GM23248 (cell line): ENCODE data around the gene RAD51B. TPM values are rescaled to one million over a fixed set of nuclear protein-coding genes. Genes with fewer than 3 reads are reported as not detected.
"Not testable (repeated sequence)": the region's sequence is repeated elsewhere in the genome, so short reads cannot be mapped to it uniquely, and the experiment has no call there.

Source experiments
- DNase-seq: peaks from one replicate; pipeline ENCODE4 v3.0.0-alpha.2; 2015
- H2AFZ ChIP-seq: fragments of 200-600 bp; sonication (generic); 2 replicates; pipeline ENCODE4 v1.6.1; 2016; ENCODE audit warnings: antibody characterized with exemption
- H3F3A ChIP-seq: fragments of 200-600 bp; sonication (generic); 2 replicates; pipeline ENCODE4 v1.6.1; 2016; ENCODE audit warnings: mild to moderate bottlenecking, antibody characterized with exemption, mixed run types; ENCODE audit not compliant: insufficient read depth
- H3K27ac ChIP-seq: fragments of 200-600 bp; sonication (generic); 2 replicates; pipeline ENCODE4 v1.5.1; 2016; ENCODE audit warnings: mild to moderate bottlenecking
- H3K27me3 ChIP-seq: fragments of 200-600 bp; sonication (generic); replicated peaks from 2 replicates; pipeline ENCODE4 v1.6.1; 2016; ENCODE audit warnings: mild to moderate bottlenecking; ENCODE audit not compliant: insufficient read depth
- H3K36me3 ChIP-seq: fragments of 200-600 bp; sonication (generic); 2 replicates; pipeline ENCODE4 v1.6.1; 2016; ENCODE audit warnings: low read depth, mild to moderate bottlenecking
- H3K4me1 ChIP-seq: fragments of 200-600 bp; sonication (generic); 2 replicates; pipeline ENCODE4 v1.6.1; 2016; ENCODE audit warnings: mild to moderate bottlenecking; ENCODE audit not compliant: insufficient read depth
- H3K4me2 ChIP-seq: fragments of 200-600 bp; sonication (generic); one replicate; pipeline ENCODE4 v1.6.1; 2016; ENCODE audit warnings: mild to moderate bottlenecking; ENCODE audit not compliant: unreplicated experiment
- H3K4me3 ChIP-seq: fragments of 200-600 bp; sonication (generic); 2 replicates; pipeline ENCODE4 v1.5.1; 2016; ENCODE audit warnings: mild to moderate bottlenecking
- H3K79me2 ChIP-seq: fragments of 200-600 bp; sonication (generic); 2 replicates; pipeline ENCODE4 v1.6.1; 2016; ENCODE audit warnings: mild to moderate bottlenecking; ENCODE audit not compliant: insufficient read depth
- H3K9ac ChIP-seq: fragments of 200-600 bp; sonication (generic); 2 replicates; pipeline ENCODE4 v1.6.1; 2016; ENCODE audit warnings: mild to moderate bottlenecking
- H3K9me2 ChIP-seq: fragments of 200-600 bp; sonication (generic); 2 replicates; pipeline ENCODE4 v1.6.1; 2016; ENCODE audit warnings: mixed run types, mild to moderate bottlenecking, moderate library complexity; ENCODE audit not compliant: insufficient read depth
- H3K9me3 ChIP-seq: fragments of 200-600 bp; sonication (generic); one replicate; pipeline ENCODE4 v1.6.1; 2017; ENCODE audit warnings: low read depth
- H4K20me1 ChIP-seq: fragments of 200-600 bp; sonication (generic); 2 replicates; pipeline ENCODE4 v1.6.0; 2016; ENCODE audit not compliant: insufficient read depth
- EZH2 ChIP-seq: fragments of 200-600 bp; sonication (generic); IDR thresholded peaks from 2 replicates; pipeline ENCODE4 v1.6.1; 2018; ENCODE audit warnings: antibody characterized with exemption, mild to moderate bottlenecking; ENCODE audit not compliant: insufficient read depth, poor library complexity, severe bottlenecking
- EZH2phosphoT487 ChIP-seq: fragments of 200-600 bp; sonication (generic); IDR thresholded peaks from 2 replicates; pipeline ENCODE4 v1.6.1; 2018; ENCODE audit warnings: antibody characterized with exemption, moderate library complexity, mild to moderate bottlenecking, low read depth; ENCODE audit not compliant: insufficient read depth
- WGBS, 2 experiments: methylation state at CpG; one replicate each; pipeline ENCODE4 v1.1.6; 2015 to 2017; ENCODE audit warnings: low lambda C conversion rate in 2 of 2, low coverage in 1 of 2; ENCODE audit errors: missing lambda C conversion rate in 2 of 2; 5-methylcytosine and 5-hydroxymethylcytosine counted together
- in situ Hi-C: fragments of 300-500 bp; cut with MboI; formaldehyde crosslinking; loops from 2 replicates; pipeline ENCODE4 v1.15.0; 2020
- polyA plus RNA-seq: library from polyadenylated mRNA; unstranded; fragments of >200 nt; fragmentation: Nextera tagmentation; extraction: Ambion mirVana; gene quantifications from 2 replicates; pipeline ENCODE4 v1.2.1, GENCODE V29; 2016
- total RNA-seq: library from RNA; depleted of rRNA; stranded (reverse); fragments of >200 nt; shearing (Covaris generic); gene quantifications from 2 replicates; pipeline ENCODE4 v1.2.3, GENCODE V29; 2014

Gene RAD51B
- total and polyA plus RNA-seq, 2 experiments from 2014 or later = 4.0 to 8.8 TPM

- no peak overlapping the region for H3K4me2 ChIP-seq
- in situ Hi-C loops = no loop called here
Measured at GRCh38 chr14:68696266-68696665, 876.7 kb downstream of the RAD51B start.

GRCh38 chr14:68696721-68697495, 877.3 kb downstream of the RAD51B start:
- Histone ChIP-seq H3K79me2 (no peaks in the 10 kb centered on the region), H2AFZ (no peak overlapping the region), H3K4me2 (no peak overlapping the region), H3K4me1 (peaks cover 37% of the 10 kb centered on the region), H3K9me2 (no peaks in the 10 kb centered on the region), H3K9ac (0 out of 2 replicates have a peak overlapping the region, but pooled peaks have one; percentile 16), H4K20me1 (no peaks in the 10 kb centered on the region), H3K27ac (peak overlapping the region; percentile 84; the same call in 1 of the 2 replicates), H3K27me3 (no peaks in the 10 kb centered on the region), H3K36me3 (no peaks in the 10 kb centered on the region), H3K4me3 (no peak overlapping the region), H3K9me3 (no peaks in the 10 kb centered on the region), H3F3A (peaks cover 40% of the 10 kb centered on the region)
- in situ Hi-C loops = no loop called here
- WGBS, 2 experiments = 97 to 98% methylated on average over 6 of the region's 6 CpGs
- no peak for DNase-seq
- TF ChIP-seq EZH2phosphoT487 (no peak), EZH2 (no peak)

More at GRCh38 chr14:68696266-68696665, 876.7 kb downstream of the RAD51B start:
- peaks cover 40% of the 10 kb centered on the region for H3F3A ChIP-seq
- H3K36me3 ChIP-seq = no peaks in the 10 kb centered on the region
- no peaks in the 10 kb centered on the region for H3K27me3 ChIP-seq
- TF ChIP-seq EZH2phosphoT487 (no peak), EZH2 (no peak)
- H3K27ac ChIP-seq = peak overlapping the region; percentile 84
- no peaks in the 10 kb centered on the region for H3K9me3 ChIP-seq
- DNase-seq = no peak
- H2AFZ ChIP-seq = no peak overlapping the region
- peak overlapping the region; percentile 16; the same call in 1 of the 2 replicates for H3K9ac ChIP-seq
- H3K4me1 ChIP-seq = peaks cover 37% of the 10 kb centered on the region
- no peaks in the 10 kb centered on the region for H4K20me1 ChIP-seq
- no peaks in the 10 kb centered on the region for H3K9me2 ChIP-seq
- no peaks in the 10 kb centered on the region for H3K79me2 ChIP-seq
- WGBS, 2 experiments = 68 to 76% methylated on average over 3 of the region's 3 CpGs
- H3K4me3 ChIP-seq = no peak overlapping the region

GRCh38 chr14:68698773-68699172, 879.2 kb downstream of the RAD51B start:
- WGBS, 2 experiments = 94% methylated on average over 14 of the region's 14 CpGs
- H3K9me3 ChIP-seq, H3K36me3 ChIP-seq, H3K9me2 ChIP-seq, H2AFZ ChIP-seq, DNase-seq, in situ Hi-C loops, H3K27ac ChIP-seq, H3K4me3 ChIP-seq, H3K79me2 ChIP-seq, H3K9ac ChIP-seq, H4K20me1 ChIP-seq, H3K4me2 ChIP-seq, H3K27me3 ChIP-seq: not testable (repeated sequence)
- peaks cover 23% of the 10 kb centered on the region for H3F3A ChIP-seq
- H3K4me1 ChIP-seq = peaks cover 36% of the 10 kb centered on the region

- H3K9me3 ChIP-seq = no peaks in the 10 kb centered on the region
- H3F3A ChIP-seq = peaks cover 10% of the 10 kb centered on the region
- H4K20me1 ChIP-seq = no peaks in the 10 kb centered on the region
- no peak overlapping the region for H3K9ac ChIP-seq
- no peak overlapping the region for H2AFZ ChIP-seq
- no peak overlapping the region for H3K4me2 ChIP-seq
- peaks cover 29% of the 10 kb centered on the region for H3K4me1 ChIP-seq
- H3K4me3 ChIP-seq = no peak overlapping the region
- DNase-seq = no peak
- TF ChIP-seq EZH2phosphoT487 = no peak
- TF ChIP-seq EZH2 = no peak
- in situ Hi-C loops = no loop called here
- H3K27me3 ChIP-seq = no peaks in the 10 kb centered on the region
- 95 to 96% methylated on average over 6 of the region's 6 CpGs for WGBS, 2 experiments
- no peaks in the 10 kb centered on the region for H3K79me2 ChIP-seq
- H3K36me3 ChIP-seq = no peaks in the 10 kb centered on the region
- no peak overlapping the region for H3K27ac ChIP-seq
- no peaks in the 10 kb centered on the region for H3K9me2 ChIP-seq
Measured at GRCh38 chr14:68701001-68701741, 881.6 kb downstream of the RAD51B start.
